Measurements from ENCODE around the gene NR2E3. TPM values are rescaled to one million over a fixed set of nuclear protein-coding genes. Genes with fewer than 3 reads are reported as not detected.

Gene NR2E3
- total and polyA plus RNA-seq, 2 of the 4 experiments (the other 2 are of a cell fraction), result under 0.01 to 0.29 TPM

- Histone ChIP-seq H3K27me3 (ENCODE audit: control insufficient read depth, insufficient read depth, low read length) (no peaks in the 10 kb centered on the region), H2BK15ac (ENCODE audit: low read depth, low read length) (no peak overlapping the region), H3K4me3 (ENCODE audit: insufficient read depth, low read depth, low read length) (no peak overlapping the region), H4K5ac (ENCODE audit: low read depth, low read length) (no peak overlapping the region), H3K9ac (ENCODE audit: low read depth, low read length) (no peak overlapping the region), H3K4me1 (ENCODE audit: control insufficient read depth, insufficient read depth, low read length) (peaks cover 12% of the 10 kb centered on the region), H2AFZ (replicated peaks; ENCODE audit: low read length, poor library complexity) (no peak overlapping the region), H2AK5ac (ENCODE audit: low read depth, low read length) (no peak overlapping the region), H3K36me3 (ENCODE audit: control insufficient read depth, insufficient read depth, low read length) (peaks cover 23% of the 10 kb centered on the region), H3K23ac (ENCODE audit: low read depth, low read length) (no peak overlapping the region), H2BK20ac (ENCODE audit: low read depth, low read length) (no peak overlapping the region), H3K4me2 (ENCODE audit: low read depth, low read length) (peak overlapping the region; percentile 25; the same call in 1 of the 2 replicates), H3K9me1 (ENCODE audit: insufficient read depth, low read length) (peaks cover 8% of the 10 kb centered on the region; the same call in 1 of the 2 replicates), H3K56ac (ENCODE audit: extremely low read depth, insufficient read depth, low read length) (no peak overlapping the region), H4K8ac (ENCODE audit: low read depth in 2 of 2, low read length in 2 of 2) (peak overlapping the region in 1 of 2 experiments; percentile 40; a peak in 1 of 4 replicates), H2BK120ac (ENCODE audit: low read depth, low read length) (no peak overlapping the region), H3K79me1 (ENCODE audit: low read depth in 1 of 2, low read length in 2 of 2) (no peaks in the 10 kb centered on the region), H4K91ac (ENCODE audit: insufficient read depth, low read depth, low read length) (no peak overlapping the region), H3K18ac (ENCODE audit: low read depth, low read length) (peak overlapping the region; percentile 55; the same call in 1 of the 2 replicates), H3K27ac (ENCODE audit: insufficient read depth, low read length) (no peak overlapping the region), H3K14ac (replicated peaks; ENCODE audit: low read depth, low read length) (no peak overlapping the region), H2BK5ac (ENCODE audit: low read depth, low read length, poor library complexity, severe bottlenecking) (peak overlapping the region; percentile 68), H3K9me3 (ENCODE audit: control insufficient read depth, insufficient read depth, low read length) (no peaks in the 10 kb centered on the region), H3K4ac (ENCODE audit: low read depth, low read length) (no peak overlapping the region), H2AK9ac (replicated peaks; ENCODE audit: low read depth, low read length, poor library complexity) (no peak overlapping the region), H4K20me1 (ENCODE audit: insufficient read depth, low read length) (no peaks in the 10 kb centered on the region)
- ATAC-seq (ENCODE audit: low read depth) (peak; percentile 55; the same call in 1 of the 2 replicates), DNase-seq (peak; percentile 33)
- CTCF ChIA-PET, result interaction anchor here (0.6 kb wide), 1 partner anchor 290 kb away, joined by 4 read pairs; no protein-coding TSS in a partner anchor
- intact Hi-C loops (cut with micrococcal nuclease) (no loop called here), dilution Hi-C loops (cut with HindIII; ENCODE audit: low sequenced_read_pairs, unreplicated experiment) (no loop called here), in situ Hi-C loops (cut with MboI; ENCODE audit: low sequenced_read_pairs) (no loop called here)
- POLR2A ChIA-PET (ENCODE audit: unreplicated experiment), result interaction anchor here (0.7 kb wide), 1 partner anchor 190 kb away, joined by 3 read pairs; no protein-coding TSS in a partner anchor
- no peak for TF ChIP-seq RCOR1 (IDR thresholded peaks at IDR 0.05; ENCODE audit: insufficient replicate concordance, low read length)
- TF ChIP-seq, protein P1, sequence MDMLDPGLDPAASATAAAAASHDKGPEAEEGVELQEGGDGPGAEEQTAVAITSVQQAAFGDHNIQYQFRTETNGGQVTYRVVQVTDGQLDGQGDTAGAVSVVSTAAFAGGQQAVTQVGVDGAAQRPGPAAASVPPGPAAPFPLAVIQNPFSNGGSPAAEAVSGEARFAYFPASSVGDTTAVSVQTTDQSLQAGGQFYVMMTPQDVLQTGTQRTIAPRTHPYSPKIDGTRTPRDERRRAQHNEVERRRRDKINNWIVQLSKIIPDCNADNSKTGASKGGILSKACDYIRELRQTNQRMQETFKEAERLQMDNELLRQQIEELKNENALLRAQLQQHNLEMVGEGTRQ (IDR thresholded peaks at IDR 0.05; ENCODE audit: low read depth, low read length), result no peak
- no peak for TF ChIP-seq MAZ (IDR thresholded peaks at IDR 0.05; ENCODE audit: borderline replicate concordance, low read depth, low read length)
- no peak for TF ChIP-seq MXI1 (IDR thresholded peaks at IDR 0.05; ENCODE audit: borderline replicate concordance, low read depth, low read length)
- no peak for TF ChIP-seq RFX5 (IDR thresholded peaks at IDR 0.05; ENCODE audit: low read depth, low read length)
- TF ChIP-seq SMC3 (IDR thresholded peaks at IDR 0.05; ENCODE audit: low read depth, low read length), result no peak
- TF ChIP-seq CEBPB (IDR thresholded peaks at IDR 0.05; ENCODE audit: low read depth, low read length), result no peak
- no peak for TF ChIP-seq CHD1 (IDR thresholded peaks at IDR 0.05; ENCODE audit: low read depth, low read length)
- no peak for TF ChIP-seq NFE2L2 (IDR thresholded peaks at IDR 0.05; ENCODE audit: low read depth, low read length)
- TF ChIP-seq POLR2A (IDR thresholded peaks at IDR 0.05; ENCODE audit: low read depth, low read length), result no peak
- no peak for TF ChIP-seq RAD21 (IDR thresholded peaks at IDR 0.05; ENCODE audit: low read length)
- no TSS peak for BruUV-seq (replicated peaks)
Measured at GRCh38 chr15:71775856-71776255, 34.5 kb upstream of the NR2E3 start.
